Fibroblast of pulmonary artery (primary cell): ENCODE data around the gene TAS2R41.

Source experiments
- DNase-seq: peaks from one replicate; pipeline ENCODE4 v3.0.0-alpha.2; 2010; ENCODE audit warnings: low read depth
- H3K4me3 ChIP-seq: replicated peaks from 2 replicates; pipeline ENCODE4 v1.5.1; 2011; ENCODE audit warnings: low read depth, mild to moderate bottlenecking, control low read depth, low read length, moderate library complexity
- CTCF ChIP-seq: IDR thresholded peaks from 2 replicates; pipeline ENCODE4 v1.5.1; 2011; ENCODE audit warnings: mild to moderate bottlenecking, control low read depth, low read length, inconsistent platforms; ENCODE audit errors: missing control alignments

TAS2R41 gene

GRCh38 chr7:143490717-143491306, 13.1 kb downstream of the TAS2R41 start:
- peak; percentile 53 for DNase-seq
- H3K4me3 ChIP-seq = no peak overlapping the region
- TF ChIP-seq CTCF = peak; percentile 83

GRCh38 chr7:143492043-143492471, 14.4 kb downstream of the TAS2R41 start:
- peak; percentile 75 for DNase-seq
- TF ChIP-seq CTCF = no peak
- H3K4me3 ChIP-seq = no peak overlapping the region

GRCh38 chr7:143492799-143493739, 15.4 kb downstream of the TAS2R41 start:
- H3K4me3 ChIP-seq = no peak overlapping the region
- DNase-seq = peak; percentile 39
- no peak for TF ChIP-seq CTCF

GRCh38 chr7:143493751-143494150, 16.1 kb downstream of the TAS2R41 start:
- DNase-seq = no peak
- no peak overlapping the region for H3K4me3 ChIP-seq
- TF ChIP-seq CTCF = no peak

- H3K4me3 ChIP-seq = no peak overlapping the region
- no peak for DNase-seq
- peak; percentile 21 for TF ChIP-seq CTCF
Measured at GRCh38 chr7:143494622-143495021, 16.9 kb downstream of the TAS2R41 start.

- no peak overlapping the region for H3K4me3 ChIP-seq
- no peak for TF ChIP-seq CTCF
- DNase-seq = peak; percentile 69
Measured at GRCh38 chr7:143495851-143496250, 18.2 kb downstream of the TAS2R41 start.
